Stimulated activated CD4-positive, alpha-beta T cell treated with anti-CD3 and anti-CD28 coated beads, Interleukin-12 subunit alpha, Interleukin-12 subunit beta, amount 100 ng/mL, for 24 hours (primary cell): ENCODE data around the gene SSRP1.

Source experiments
- DNase-seq, 2 experiments: peaks; one replicate each; pipeline ENCODE4 v3.0.0-alpha.2; 2020; ENCODE audit warnings: low read depth in 2 of 2

Gene SSRP1

GRCh38 chr11:57359896-57360690 is 24.4 kb upstream of the SSRP1 start:
- no peak for DNase-seq

GRCh38 chr11:57359396-57359795 is 23.7 kb upstream of the SSRP1 start:
- DNase-seq: no peak

- no peak for DNase-seq
These were observed 23.3 kb upstream of the SSRP1 start for GRCh38 chr11:57358991-57359390.

- DNase-seq: no peak
These were observed 22.9 kb upstream of the SSRP1 start for GRCh38 chr11:57358543-57358961.

- no peak for DNase-seq
These were observed 22.2 kb upstream of the SSRP1 start for GRCh38 chr11:57357856-57358255.

- DNase-seq: no peak
These were observed 21.6 kb upstream of the SSRP1 start for GRCh38 chr11:57357310-57357709.

- DNase-seq: no peak
These were observed 20.6 kb upstream of the SSRP1 start for GRCh38 chr11:57356268-57356667.

GRCh38 chr11:57354699-57355098 is 19.0 kb upstream of the SSRP1 start:
- no peak for DNase-seq

- no peak for DNase-seq
These were observed 18.2 kb upstream of the SSRP1 start for GRCh38 chr11:57353852-57354251.

GRCh38 chr11:57353446-57353845 is 17.8 kb upstream of the SSRP1 start:
- no peak for DNase-seq

GRCh38 chr11:57353036-57353435 is 17.3 kb upstream of the SSRP1 start:
- DNase-seq: no peak

- peak; percentile 26 to 57 for DNase-seq
These were observed 14.0 kb upstream of the SSRP1 start for GRCh38 chr11:57349491-57350274.

- DNase-seq: no peak
These were observed 13.1 kb upstream of the SSRP1 start for GRCh38 chr11:57348636-57349313.

- no peak for DNase-seq
These were observed 12.4 kb upstream of the SSRP1 start for GRCh38 chr11:57348052-57348451.

GRCh38 chr11:57347336-57347735 is 11.6 kb upstream of the SSRP1 start:
- no peak for DNase-seq

GRCh38 chr11:57345555-57346211 is 10.0 kb upstream of the SSRP1 start:
- DNase-seq: peak; percentile 43 to 66

- no peak for DNase-seq
These were observed 9.1 kb upstream of the SSRP1 start for GRCh38 chr11:57344826-57345225.

- DNase-seq: no peak
These were observed 8.1 kb upstream of the SSRP1 start for GRCh38 chr11:57343825-57344224.

GRCh38 chr11:57342702-57343101 is 7.0 kb upstream of the SSRP1 start:
- no peak for DNase-seq

- DNase-seq: no peak
These were observed 5.6 kb upstream of the SSRP1 start for GRCh38 chr11:57341250-57341808.

GRCh38 chr11:57340039-57340615 is 4.4 kb upstream of the SSRP1 start:
- no peak for DNase-seq
